Non-pigmented ciliary epithelial cell (primary cell): ENCODE data around the gene COX7A2.

Source experiments
- DNase-seq: peaks from one replicate; pipeline ENCODE4 v3.0.0-alpha.2; 2010; ENCODE audit warnings: low read depth

The COX7A2 gene

GRCh38 chr6:75220357-75220756, 23.2 kb downstream of the COX7A2 start:
- no peak for DNase-seq

- no peak for DNase-seq
Measured at GRCh38 chr6:75219263-75219662, 24.3 kb downstream of the COX7A2 start.

GRCh38 chr6:75217193-75217592, 26.4 kb downstream of the COX7A2 start:
- no peak for DNase-seq

DNA sequence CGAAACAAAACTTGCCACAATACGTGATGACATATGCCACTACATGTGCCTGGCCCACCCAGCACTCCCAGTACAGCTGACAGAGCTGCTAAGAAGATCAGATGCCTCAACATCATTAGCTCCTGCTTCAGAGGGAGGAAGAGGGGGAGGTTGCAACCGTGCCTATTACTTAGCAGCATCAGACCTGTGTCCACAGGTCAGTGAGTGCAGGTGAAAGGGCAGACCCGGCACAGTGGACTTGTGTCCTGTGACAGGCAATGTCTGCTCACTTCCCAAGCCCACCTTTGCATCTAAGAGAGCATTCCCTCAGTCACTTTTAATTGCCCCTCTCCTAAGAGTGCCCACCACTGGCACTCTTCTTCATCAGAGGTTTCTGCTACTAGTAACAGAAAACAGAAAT, 28.3 kb downstream of the COX7A2 start:
- no peak for DNase-seq

DNA sequence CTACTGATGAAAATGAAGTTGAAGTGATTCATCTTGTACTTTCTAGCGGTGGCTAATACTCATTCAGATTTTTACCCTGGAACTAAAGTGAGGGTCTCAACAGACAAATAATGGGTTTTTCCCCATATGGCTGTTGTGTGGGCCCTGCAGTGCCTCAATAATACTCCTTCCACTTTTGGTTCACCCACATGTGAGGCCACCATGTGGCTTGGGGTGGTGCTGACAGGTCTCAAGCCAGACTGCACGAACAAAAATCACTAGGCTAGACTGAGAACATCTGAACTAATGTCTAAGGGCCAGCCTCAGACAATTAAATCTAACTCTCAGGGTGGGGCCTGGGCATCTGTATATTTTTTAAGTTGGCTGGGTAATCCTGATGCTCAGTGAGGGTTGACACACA, 29.9 kb downstream of the COX7A2 start:
- no peak for DNase-seq

DNA sequence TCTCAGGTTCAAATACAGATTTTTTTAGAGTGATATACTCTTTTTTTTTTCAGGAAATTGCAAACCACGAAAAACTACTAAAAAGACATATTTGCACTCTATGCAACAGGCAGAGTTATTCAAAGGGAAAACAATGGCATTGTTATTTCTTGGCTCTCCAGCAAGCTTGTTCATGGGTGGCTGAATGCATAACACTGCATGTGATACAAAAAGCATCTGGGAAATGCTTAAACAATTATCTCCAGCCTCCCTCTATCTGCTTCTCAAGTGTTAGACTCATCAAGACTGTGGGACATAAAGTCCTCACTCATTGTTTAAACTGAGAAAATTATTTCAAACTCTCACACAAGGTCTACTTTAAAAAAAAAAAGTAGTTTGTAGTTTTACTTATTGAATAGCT, 30.5 kb downstream of the COX7A2 start:
- no peak for DNase-seq

DNA sequence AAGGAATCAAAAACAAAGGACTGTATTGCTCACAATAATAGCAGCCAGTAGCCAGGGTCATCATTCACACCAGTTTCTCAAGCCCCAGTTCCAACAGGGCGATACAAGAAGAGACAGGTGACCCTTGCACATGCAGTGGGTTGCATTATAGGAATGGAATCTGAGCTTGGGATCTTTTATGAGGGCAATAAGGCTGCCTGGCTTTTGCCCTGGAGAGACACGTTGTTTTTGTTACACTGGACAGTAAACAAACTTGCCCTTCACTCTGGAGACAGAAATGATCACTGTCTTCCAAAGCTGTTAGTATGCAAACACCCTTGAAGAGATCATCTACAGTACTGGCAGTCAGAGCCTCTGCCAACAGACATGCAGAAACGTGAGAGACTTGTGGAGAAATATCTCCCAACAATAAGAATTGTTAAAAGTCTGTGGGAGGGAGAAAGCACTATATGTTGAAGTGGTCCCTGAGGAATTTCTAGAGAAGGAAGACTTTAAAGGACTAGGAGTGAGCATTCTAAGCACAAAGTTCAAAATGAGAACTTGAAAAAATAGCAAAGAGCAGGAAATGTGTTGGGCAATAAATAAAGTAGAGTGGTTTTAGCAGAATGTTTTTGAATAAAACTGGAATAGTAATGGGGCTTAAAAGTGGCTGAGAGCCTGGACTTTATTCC, 31.5 kb downstream of the COX7A2 start:
- no peak for DNase-seq

- no peak for DNase-seq
Measured at GRCh38 chr6:75210885-75211739, 32.5 kb downstream of the COX7A2 start.

DNA sequence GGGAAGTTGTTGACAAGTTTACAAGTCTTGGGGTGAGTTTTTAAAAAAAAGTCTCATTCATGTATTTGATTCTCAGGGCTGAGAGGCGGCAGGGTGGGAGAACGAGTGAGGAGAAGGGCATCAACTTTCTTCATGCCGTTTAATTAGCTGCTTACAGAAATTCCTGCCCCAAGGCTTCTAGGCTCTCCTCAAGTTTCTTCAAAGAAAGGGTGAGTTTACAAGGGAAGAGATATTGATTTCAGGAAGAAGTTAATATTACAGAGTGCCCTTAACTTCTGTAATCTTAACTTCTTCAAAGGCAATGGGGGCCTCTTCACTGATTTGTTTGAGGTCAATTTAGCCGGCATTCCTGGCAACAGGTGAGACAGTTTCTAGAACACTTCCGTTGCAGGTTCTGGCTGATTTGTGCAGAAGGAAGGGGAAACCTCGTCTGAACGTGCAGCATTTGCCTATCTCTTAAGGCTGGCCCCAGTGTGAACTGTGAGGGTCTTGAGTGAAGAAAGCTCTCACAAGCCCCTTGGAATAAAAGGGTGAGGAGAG, 34.3 kb downstream of the COX7A2 start:
- no peak for DNase-seq

- no peak for DNase-seq
Measured at GRCh38 chr6:75208298-75209183, 35.1 kb downstream of the COX7A2 start.

- DNase-seq: no peak
Measured at GRCh38 chr6:75206576-75207342, 36.8 kb downstream of the COX7A2 start.

DNA sequence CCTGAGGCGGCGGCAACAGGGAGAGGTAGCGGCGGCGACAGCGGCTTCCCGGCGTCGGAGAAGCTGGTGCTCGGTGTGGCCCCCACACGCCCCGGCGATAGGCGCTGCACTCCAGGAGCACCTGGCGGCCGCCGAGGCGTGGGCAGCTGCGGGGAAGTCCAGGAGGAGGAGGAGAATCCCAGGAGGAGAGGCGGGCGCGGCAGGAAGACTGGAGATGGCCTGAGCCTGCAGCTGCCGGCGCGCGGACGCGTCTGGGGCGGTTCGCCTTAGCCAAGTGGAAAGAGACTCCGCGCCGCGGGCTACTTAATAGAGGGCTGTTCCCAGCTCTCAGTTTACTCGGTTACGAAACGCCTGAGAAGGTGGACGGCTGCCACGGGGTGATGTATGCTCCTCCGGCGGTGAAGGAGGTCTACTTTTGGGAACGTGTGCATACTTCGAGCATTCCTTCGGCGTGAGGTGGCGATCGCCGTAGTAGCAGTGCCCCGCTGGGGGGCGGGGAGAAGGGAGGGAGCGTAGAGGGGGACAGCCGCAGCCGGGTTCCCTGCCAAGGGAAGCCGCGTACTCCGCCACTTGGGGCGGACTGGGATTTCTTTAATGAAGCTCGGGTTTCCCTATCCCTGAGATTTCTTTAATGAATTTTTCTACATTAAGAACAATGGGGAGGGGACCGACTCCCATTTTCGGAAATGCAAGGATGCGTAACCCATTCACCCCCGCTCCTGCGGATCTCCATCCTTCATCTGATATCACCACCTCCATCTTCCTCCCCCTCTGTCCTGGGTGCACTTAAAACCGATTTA, 37.6 kb downstream of the COX7A2 start, which contains the start of gene COL12A1:
TSS of gene COL12A1 (minus strand) at position 278 of the 800 bp plus-strand sequence. CDS start 3,261 bp downstream, outside the sequence.
- DNase-seq: peak; percentile 97

DNA sequence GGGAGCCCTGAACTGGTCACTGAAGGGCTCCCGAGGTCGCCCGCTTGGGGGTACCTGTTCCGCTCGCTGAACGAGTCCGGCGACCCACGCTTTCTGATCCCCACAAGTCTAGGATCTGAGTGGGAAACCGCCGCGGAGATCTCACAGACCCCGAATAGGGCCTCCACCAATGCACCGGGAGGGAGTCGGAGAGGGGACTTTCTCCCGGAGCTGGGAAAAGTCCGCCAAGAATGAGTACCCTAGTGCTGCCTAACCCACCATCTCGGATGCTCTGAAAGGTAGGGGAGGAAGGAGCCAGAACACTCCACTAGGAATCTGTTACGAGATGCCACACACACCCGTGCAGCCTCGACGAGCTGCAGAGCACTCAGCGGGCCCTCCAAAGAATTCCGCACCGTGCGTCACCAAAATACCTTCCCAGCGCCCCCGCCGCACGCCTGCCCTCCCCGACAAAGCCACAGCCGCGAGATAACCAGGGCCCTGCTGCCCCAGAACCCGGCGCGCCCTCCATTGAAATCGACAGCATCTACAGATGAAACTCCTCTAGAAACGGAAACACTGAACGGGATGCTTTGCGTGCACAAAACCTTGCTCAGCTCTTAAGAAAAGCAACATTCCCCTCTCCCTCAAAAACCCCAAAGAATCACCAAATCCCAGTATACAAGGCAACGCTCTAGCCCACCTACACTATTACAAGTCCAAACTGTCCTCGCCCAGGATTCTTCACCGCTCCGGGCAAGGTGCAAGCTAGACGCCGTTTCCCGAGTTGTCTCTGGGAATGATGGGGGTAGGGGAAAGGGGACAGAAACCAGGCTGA, 38.4 kb downstream of the COX7A2 start:
- DNase-seq: no peak

DNA sequence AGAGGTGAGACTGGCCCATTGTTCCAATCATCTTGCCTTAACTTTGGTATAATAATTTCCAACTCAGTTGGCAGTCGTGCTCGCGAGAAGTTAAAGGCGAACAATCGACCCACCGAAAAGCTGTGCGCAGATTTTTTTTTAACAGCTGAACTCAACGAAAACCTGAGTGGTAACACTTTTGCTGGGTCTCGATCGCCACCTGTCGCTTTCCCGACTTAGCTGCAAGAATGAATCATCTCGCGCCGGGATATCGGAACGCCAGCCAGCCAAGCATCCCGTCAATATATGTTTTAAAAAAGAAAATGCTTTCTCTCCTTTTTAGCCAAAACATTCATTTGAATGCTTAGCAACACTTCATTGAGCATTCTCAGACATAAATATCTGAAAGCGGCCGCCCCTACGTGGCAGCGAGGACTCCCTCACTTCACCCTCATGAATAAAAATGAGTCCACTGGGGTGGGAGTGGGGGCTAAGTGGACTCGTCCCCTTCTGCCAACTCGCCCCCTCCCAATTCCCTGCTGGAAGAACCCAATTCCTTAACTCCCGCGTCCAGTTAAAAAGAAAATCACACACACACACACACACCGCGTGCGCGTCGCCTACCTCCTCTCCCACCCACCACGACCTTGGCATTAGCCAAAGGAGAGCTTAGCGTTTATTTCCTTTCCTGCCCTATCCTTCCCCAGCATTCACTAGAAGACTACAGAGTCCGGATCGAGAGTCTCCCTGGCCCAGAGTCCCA, 39.2 kb downstream of the COX7A2 start:
- no peak for DNase-seq

GRCh38 chr6:75203721-75204120, 39.9 kb downstream of the COX7A2 start:
- no peak for DNase-seq

DNA sequence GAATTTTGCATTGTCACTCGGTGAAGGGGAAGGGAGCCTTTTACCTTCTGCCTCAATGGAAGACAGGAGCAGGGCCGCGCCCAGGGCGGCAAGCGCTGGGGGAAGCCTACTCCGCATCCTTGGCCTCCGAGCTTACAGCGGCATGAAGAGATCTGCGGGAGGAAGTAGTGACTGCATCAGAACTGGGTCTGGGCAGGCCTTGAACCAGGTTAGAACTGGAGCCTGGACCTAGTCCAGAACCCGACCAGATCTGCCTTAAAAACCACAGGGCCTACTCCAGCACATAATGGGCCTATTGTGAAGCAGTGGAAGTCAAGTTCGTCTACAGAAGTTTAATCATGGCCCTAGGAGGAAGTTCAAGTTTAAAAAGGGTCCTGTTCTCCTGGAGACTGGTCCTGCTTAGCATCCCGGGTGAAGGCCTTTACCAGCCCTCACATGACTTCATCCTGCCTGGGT, 40.9 kb downstream of the COX7A2 start:
- no peak for DNase-seq

GRCh38 chr6:75201901-75202672, 41.5 kb downstream of the COX7A2 start:
- DNase-seq: no peak

DNA sequence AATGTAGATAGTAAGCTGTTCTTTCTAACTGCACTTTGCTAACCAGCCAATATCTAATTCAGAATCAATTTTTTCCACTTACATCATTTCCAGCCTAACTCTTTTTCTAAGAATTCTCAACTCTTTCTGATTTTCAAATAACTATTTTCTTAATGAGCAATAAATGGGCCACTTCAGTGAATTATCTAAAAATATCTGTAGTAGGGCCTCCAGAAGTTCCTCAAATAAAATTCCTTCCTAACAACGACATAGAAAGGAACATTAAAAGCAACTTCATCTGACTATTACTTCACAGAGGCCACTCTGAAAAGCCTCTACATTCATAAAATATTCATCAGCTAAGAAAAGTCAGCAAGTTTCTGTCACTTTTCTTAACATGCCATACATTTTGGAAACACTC, 42.6 kb downstream of the COX7A2 start:
- DNase-seq: no peak
